Measurements from ENCODE around the gene KLHDC8B.

DNA sequence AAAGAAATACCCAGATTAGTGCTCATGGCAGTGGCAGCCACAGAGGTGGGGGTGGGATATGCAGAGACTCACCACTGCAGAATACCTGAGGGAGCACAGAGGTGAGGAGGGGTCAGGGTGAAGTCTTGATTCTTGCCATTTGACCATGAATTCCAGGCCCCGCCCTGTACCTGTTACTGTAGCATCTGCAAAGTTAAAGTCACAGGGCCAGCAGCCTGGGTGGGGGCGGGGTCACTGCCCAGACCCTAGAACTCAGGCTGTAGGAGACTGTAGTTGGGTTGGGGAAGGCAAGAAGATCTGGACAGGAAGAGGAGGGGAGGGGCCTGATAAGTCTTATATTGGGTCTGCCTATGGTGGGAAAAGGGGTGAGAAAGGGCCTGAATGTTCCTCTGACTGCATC lies 19.8 kb upstream of the KLHDC8B start:
- TF ChIP-seq EZH2 (IDR thresholded peaks at IDR 0.05) (no peak), POLR2AphosphoS5 (IDR thresholded peaks at IDR 0.05; ENCODE audit: borderline replicate concordance, low read depth, low read length) (no peak)

Measured in SK-N-MC (cell line).